ENCODE measurements around the gene CLDN24.

GRCh38 chr4:183288955-183289354 lies 33.3 kb downstream of the CLDN24 start:
- TF ChIP-seq CTCF (IDR thresholded peaks at IDR 0.05) (no peak), EZH2 (IDR thresholded peaks at IDR 0.05) (no peak)
